Activated CD8-positive, alpha-beta memory T cell treated with anti-CD3 and anti-CD28 coated beads, Interleukin-2, amount 10 ng/mL, durations not matched to agents 7 days and 5 days (primary cell): ENCODE results near the gene HSD11B1L. TPM values are rescaled to one million over a fixed set of nuclear protein-coding genes. Genes with fewer than 3 reads are reported as not detected.

ENCODE experiments used
- ATAC-seq: fragments of 150-1000 bp; cut with Tn5 transposase; one replicate; pipeline ENCODE4 v1.10.0; 2021; ENCODE audit warnings: moderate library complexity
- CTCF ChIA-PET: fragments of 350-600 bp; sonication (Branson Sonifier 250); formaldehyde crosslinking; loops from one replicate; lab custom pipeline; 2021; ENCODE audit warnings: antibody characterized with exemption; lab: Charles Lee
- DNase-seq: peaks from one replicate; pipeline ENCODE4 v3.0.0-alpha.2; 2020
- H3K27ac Mint-ChIP-seq: one replicate; pipeline ENCODE4 v1.8.0; 2021; ENCODE audit warnings: mild to moderate bottlenecking, mixed read lengths
- H3K27me3 Mint-ChIP-seq: one replicate; pipeline ENCODE4 v1.8.0; 2021; ENCODE audit warnings: mixed read lengths
- H3K36me3 Mint-ChIP-seq: one replicate; pipeline ENCODE4 v1.8.0; 2021; ENCODE audit warnings: mild to moderate bottlenecking, mixed read lengths
- H3K4me1 Mint-ChIP-seq: one replicate; pipeline ENCODE4 v1.8.0; 2021; ENCODE audit warnings: mixed read lengths
- H3K4me3 Mint-ChIP-seq: one replicate; pipeline ENCODE4 v1.8.0; 2021; ENCODE audit warnings: mild to moderate bottlenecking, moderate library complexity, mixed read lengths
- H3K9me3 Mint-ChIP-seq: one replicate; pipeline ENCODE4 v1.8.0; 2022; ENCODE audit warnings: low read depth, mixed read lengths
- total RNA-seq, 2 experiments: library from RNA; stranded (reverse); gene quantifications; one replicate each; pipeline ENCODE4 v1.2.3, GENCODE V29; 2021

HSD11B1L gene, protein sequence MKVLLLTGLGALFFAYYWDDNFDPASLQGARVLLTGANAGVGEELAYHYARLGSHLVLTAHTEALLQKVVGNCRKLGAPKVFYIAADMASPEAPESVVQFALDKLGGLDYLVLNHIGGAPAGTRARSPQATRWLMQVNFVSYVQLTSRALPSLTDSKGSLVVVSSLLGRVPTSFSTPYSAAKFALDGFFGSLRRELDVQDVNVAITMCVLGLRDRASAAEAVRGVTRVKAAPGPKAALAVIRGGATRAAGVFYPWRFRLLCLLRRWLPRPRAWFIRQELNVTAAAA
- total RNA-seq: 1 to 10 TPM; 1.0 to 2.4 TPM

- Mint-ChIP-seq H3K4me1 (peaks cover 19% of the 10 kb centered on the region), H3K4me3 (peak within 1 kb of the TSS; percentile 95), H3K9me3 (no peaks in the 10 kb centered on the region), H3K27me3 (no peaks in the 10 kb centered on the region), H3K36me3 (peaks cover 1% of the 10 kb centered on the region), H3K27ac (peak within 1 kb of the TSS; percentile 95)
- DNase-seq (peak; percentile 99), ATAC-seq (peak; percentile 97)
- CTCF ChIA-PET: interaction anchor here (1.4 to 1.6 kb wide), 2 partner anchors 10 to 41 kb away, joined by 3 to 4 read pairs; no protein-coding TSS in a partner anchor
Measured at GRCh38 chr19:5680437-5681368, at the start of gene HSD11B1L, which contains the start of gene MICOS13. TSS of gene HSD11B1L (plus strand) at chr19:5681027. CDS start at chr19:5684833, 3,806 bp downstream. TSS of gene MICOS13 (minus strand) at chr19:5680516. CDS start at chr19:5680486, 30 bp downstream.

DNA sequence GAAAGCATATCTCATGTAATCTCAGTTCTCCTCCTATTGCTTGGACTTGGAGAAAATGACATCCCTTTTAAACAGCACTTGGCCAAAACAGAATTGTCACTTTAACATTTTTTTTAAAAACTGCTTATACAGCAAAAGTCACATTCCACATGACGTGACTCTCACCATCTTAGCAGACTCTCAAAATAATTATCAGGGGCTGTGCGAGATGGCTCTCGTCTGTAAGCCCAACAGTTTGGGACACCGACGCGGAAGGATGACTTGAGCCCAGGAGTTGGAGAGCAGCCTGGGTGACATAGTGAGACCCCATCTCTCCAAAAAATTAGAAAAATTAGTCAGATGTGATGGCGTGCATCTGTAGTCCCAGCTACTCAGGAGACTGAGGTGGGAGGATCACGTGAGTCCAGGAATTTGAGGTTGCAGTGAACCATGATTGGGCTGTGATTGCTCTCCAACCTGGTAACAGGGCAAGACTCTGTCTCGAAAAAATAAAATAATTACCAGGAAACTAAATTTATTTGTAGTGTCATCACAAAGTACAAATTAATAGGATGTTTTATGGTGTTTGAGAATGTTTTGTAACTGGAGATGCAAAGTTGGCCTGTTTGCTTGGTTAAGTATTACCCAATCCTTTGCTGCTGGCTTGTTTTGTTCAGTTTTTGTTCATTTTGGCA lies 49.1 kb upstream of the HSD11B1L start:
- no peak for ATAC-seq
- Mint-ChIP-seq H3K36me3 (peaks cover 42% of the 10 kb centered on the region), H3K4me1 (peaks cover 65% of the 10 kb centered on the region), H3K9me3 (no peaks in the 10 kb centered on the region), H3K27ac (no peak overlapping the region), H3K4me3 (no peak overlapping the region), H3K27me3 (no peaks in the 10 kb centered on the region)
- DNase-seq: no peak
- CTCF ChIA-PET: no interaction called here

GRCh38 chr19:5632241-5632612 lies 48.6 kb upstream of the HSD11B1L start:
- Mint-ChIP-seq H3K9me3 (no peaks in the 10 kb centered on the region), H3K4me3 (no peak overlapping the region), H3K36me3 (peaks cover 39% of the 10 kb centered on the region), H3K4me1 (peaks cover 61% of the 10 kb centered on the region), H3K27ac (no peak overlapping the region), H3K27me3 (no peaks in the 10 kb centered on the region)
- CTCF ChIA-PET: no interaction called here
- DNase-seq: no peak
- ATAC-seq: no peak

DNA sequence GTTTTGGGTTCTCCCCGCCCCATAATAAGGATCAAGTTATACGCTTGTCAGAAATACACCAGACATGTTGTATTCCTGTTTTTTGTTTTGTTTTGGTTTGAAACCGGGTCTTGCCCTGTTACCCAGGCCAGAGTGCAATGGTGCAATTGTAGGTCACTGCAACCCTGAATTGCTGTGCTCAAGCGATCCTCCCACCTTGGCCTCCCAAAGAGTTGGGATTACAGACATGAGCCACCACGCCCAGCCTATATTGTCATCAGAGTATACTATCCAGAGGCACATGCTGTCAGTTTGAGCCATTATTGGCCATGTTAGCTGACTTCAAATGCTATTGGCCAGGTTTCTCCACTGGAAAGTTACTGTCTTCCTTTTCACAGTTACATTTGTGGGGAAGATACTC lies 48.2 kb upstream of the HSD11B1L start:
- ATAC-seq: no peak
- H3K27me3 Mint-ChIP-seq: no peaks in the 10 kb centered on the region
- H3K36me3 Mint-ChIP-seq: peaks cover 39% of the 10 kb centered on the region
- H3K4me1 Mint-ChIP-seq: peaks cover 59% of the 10 kb centered on the region
- no peak for DNase-seq
- H3K4me3 Mint-ChIP-seq: no peak overlapping the region
- CTCF ChIA-PET: no interaction called here
- H3K27ac Mint-ChIP-seq: no peak overlapping the region
- no peaks in the 10 kb centered on the region for H3K9me3 Mint-ChIP-seq

DNA sequence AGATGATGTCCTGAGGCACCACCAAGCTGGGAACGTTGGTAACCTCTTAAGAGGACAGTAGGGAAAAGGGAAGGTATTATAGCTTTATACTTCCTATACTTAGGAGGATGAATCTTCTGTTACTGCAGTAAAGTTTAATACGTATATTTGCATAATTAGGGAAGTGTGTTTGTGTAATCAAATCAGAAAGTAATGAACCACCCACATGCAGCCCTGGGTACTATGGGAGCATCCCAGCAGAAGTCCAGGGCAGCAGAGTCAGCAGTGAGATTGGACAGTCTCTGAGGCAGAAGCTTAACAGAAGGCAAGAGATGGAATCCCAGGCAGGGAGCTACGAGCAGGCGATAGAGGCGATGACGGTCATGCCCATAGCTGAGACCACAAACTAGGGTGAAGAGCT lies 45.4 kb upstream of the HSD11B1L start:
- no peaks in the 10 kb centered on the region for H3K9me3 Mint-ChIP-seq
- CTCF ChIA-PET: interaction anchor here (0.9 to 1.1 kb wide), 2 partner anchors 13 to 56 kb away, joined by 3 read pairs; partner anchors contain the start of genes SAFB and SAFB2
- peak overlapping the region; percentile 12 for H3K27ac Mint-ChIP-seq
- no peak for DNase-seq
- ATAC-seq: no peak
- peaks cover 41% of the 10 kb centered on the region for H3K4me1 Mint-ChIP-seq
- no peak overlapping the region for H3K4me3 Mint-ChIP-seq
- H3K36me3 Mint-ChIP-seq: peaks cover 29% of the 10 kb centered on the region
- H3K27me3 Mint-ChIP-seq: no peaks in the 10 kb centered on the region

DNA sequence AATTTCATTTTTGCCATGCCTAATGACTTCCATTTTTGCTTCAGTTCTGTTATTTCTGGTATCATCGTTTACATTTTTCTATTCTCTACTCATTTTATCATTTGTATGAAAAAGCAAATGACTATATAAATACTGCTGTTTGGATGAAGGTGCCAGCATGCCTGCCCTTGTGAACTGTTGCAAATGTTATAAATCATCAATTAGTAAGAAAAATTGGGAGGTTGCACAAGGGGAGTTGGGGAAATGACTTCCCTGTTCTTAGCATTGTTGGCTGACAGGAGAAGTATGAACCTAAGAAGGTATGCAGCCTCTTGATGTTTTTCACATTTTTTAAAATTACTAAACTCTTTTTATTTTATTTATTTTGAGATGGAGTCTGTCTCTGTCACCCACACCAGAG lies 42.9 kb upstream of the HSD11B1L start:
- H3K4me3 Mint-ChIP-seq: no peak overlapping the region
- DNase-seq (no peak), ATAC-seq (no peak)
- peaks cover 32% of the 10 kb centered on the region for H3K36me3 Mint-ChIP-seq
- H3K4me1 Mint-ChIP-seq: peaks cover 30% of the 10 kb centered on the region
- H3K27ac Mint-ChIP-seq: no peak overlapping the region
- H3K9me3 Mint-ChIP-seq: no peaks in the 10 kb centered on the region
- H3K27me3 Mint-ChIP-seq: no peaks in the 10 kb centered on the region
- CTCF ChIA-PET: no interaction called here

- Mint-ChIP-seq H3K27ac (peak overlapping the region; percentile 3), H3K4me1 (peaks cover 16% of the 10 kb centered on the region)
Measured at GRCh38 chr19:5641171-5641570, 39.7 kb upstream of the HSD11B1L start.

GRCh38 chr19:5642204-5642603 lies 38.6 kb upstream of the HSD11B1L start:
- no peaks in the 10 kb centered on the region for H3K27me3 Mint-ChIP-seq
- CTCF ChIA-PET: no interaction called here
- peaks cover 61% of the 10 kb centered on the region for H3K36me3 Mint-ChIP-seq
- DNase-seq (no peak), ATAC-seq (no peak)
- H3K4me1 Mint-ChIP-seq: peaks cover 16% of the 10 kb centered on the region
- no peak overlapping the region for H3K4me3 Mint-ChIP-seq
- no peaks in the 10 kb centered on the region for H3K9me3 Mint-ChIP-seq
- H3K27ac Mint-ChIP-seq: no peak overlapping the region

More at GRCh38 chr19:5641171-5641570, 39.7 kb upstream of the HSD11B1L start:
- H3K36me3 Mint-ChIP-seq: peaks cover 51% of the 10 kb centered on the region
- H3K4me3 Mint-ChIP-seq: no peak overlapping the region
- CTCF ChIA-PET: interaction anchor here (0.9 kb wide), 1 partner anchor 35 kb away, joined by 3 read pairs; no protein-coding TSS in a partner anchor
- ATAC-seq (no peak), DNase-seq (no peak)
- H3K27me3 Mint-ChIP-seq: no peaks in the 10 kb centered on the region
- no peaks in the 10 kb centered on the region for H3K9me3 Mint-ChIP-seq

DNA sequence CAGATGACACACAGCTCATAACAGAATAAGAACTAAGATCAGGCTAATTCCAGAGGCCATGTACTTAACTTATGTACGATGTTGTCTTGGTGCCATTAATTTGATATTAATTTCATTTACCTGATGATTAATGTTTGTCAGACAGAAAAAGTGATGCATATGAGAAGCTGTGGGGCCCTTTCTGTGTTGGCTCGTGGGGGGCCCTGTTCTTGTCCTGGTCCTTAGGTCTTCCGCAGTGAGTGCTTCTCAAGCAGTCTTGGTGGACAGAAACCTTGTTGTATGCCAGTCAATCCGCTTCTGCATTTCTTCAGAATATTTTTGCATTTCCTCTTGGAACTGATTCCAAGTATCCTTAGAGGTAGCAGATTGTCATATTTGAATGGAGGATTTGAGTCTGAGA lies 37.8 kb upstream of the HSD11B1L start:
- CTCF ChIA-PET: no interaction called here
- peaks cover 56% of the 10 kb centered on the region for H3K36me3 Mint-ChIP-seq
- H3K9me3 Mint-ChIP-seq: no peaks in the 10 kb centered on the region
- H3K4me3 Mint-ChIP-seq: no peak overlapping the region
- no peak for ATAC-seq
- H3K27ac Mint-ChIP-seq: no peak overlapping the region
- no peaks in the 10 kb centered on the region for H3K27me3 Mint-ChIP-seq
- no peak for DNase-seq
- H3K4me1 Mint-ChIP-seq: peaks cover 12% of the 10 kb centered on the region

DNA sequence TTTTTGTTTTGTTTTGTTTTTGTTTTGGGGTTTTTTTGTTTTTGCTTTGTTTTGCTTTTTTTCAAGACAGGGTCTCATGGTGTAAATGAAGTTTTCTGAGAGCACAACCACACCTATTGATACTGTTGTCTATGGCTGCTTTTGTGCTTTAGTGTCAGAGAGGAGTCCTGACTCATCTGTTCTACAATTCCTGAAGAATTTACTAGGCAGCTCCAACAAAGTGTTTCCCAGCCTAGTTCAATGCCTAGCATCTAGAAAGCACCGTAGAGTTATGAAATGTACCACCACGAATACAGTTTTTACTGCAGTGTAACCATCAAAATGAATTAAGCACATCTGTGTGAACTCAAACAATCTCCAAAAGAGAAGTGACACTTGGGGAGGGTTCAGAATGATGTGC lies 36.8 kb upstream of the HSD11B1L start:
- CTCF ChIA-PET: no interaction called here
- DNase-seq (no peak), ATAC-seq (no peak)
- Mint-ChIP-seq H3K27me3 (no peaks in the 10 kb centered on the region), H3K4me1 (peaks cover 12% of the 10 kb centered on the region), H3K36me3 (peaks cover 59% of the 10 kb centered on the region), H3K27ac (no peak overlapping the region), H3K9me3 (no peaks in the 10 kb centered on the region), H3K4me3 (no peak overlapping the region)

DNA sequence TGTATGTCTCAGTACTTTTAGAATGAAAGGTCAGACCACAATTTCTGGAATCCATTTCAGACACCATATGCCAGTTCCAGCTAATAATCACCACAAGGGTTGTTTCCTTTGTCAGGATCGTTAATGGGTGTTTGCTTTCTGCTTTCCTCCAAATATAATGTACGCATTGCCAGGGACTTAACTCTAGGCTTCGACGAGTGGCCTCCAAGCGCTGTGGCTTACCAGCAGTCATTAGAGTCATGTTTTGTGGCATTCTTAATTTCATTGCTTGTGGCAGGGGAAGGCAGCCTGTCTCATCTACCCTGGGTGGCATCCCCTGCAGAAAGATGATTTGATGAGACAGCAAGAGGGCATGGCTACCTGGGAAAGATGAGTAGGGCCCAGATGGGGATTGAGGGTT lies 35.4 kb upstream of the HSD11B1L start:
- H3K27ac Mint-ChIP-seq: no peak overlapping the region
- H3K36me3 Mint-ChIP-seq: peaks cover 65% of the 10 kb centered on the region
- no peaks in the 10 kb centered on the region for H3K27me3 Mint-ChIP-seq
- no peaks in the 10 kb centered on the region for H3K9me3 Mint-ChIP-seq
- peaks cover 9% of the 10 kb centered on the region for H3K4me1 Mint-ChIP-seq
- H3K4me3 Mint-ChIP-seq: no peak overlapping the region
- CTCF ChIA-PET: no interaction called here
- ATAC-seq (no peak), DNase-seq (no peak)

GRCh38 chr19:5646703-5647102 lies 34.1 kb upstream of the HSD11B1L start:
- H3K27me3 Mint-ChIP-seq: no peaks in the 10 kb centered on the region
- H3K4me1 Mint-ChIP-seq: peaks cover 4% of the 10 kb centered on the region
- CTCF ChIA-PET: no interaction called here
- H3K36me3 Mint-ChIP-seq: peaks cover 68% of the 10 kb centered on the region
- ATAC-seq (no peak), DNase-seq (no peak)
- H3K27ac Mint-ChIP-seq: no peak overlapping the region
- no peak overlapping the region for H3K4me3 Mint-ChIP-seq
- no peaks in the 10 kb centered on the region for H3K9me3 Mint-ChIP-seq

DNA sequence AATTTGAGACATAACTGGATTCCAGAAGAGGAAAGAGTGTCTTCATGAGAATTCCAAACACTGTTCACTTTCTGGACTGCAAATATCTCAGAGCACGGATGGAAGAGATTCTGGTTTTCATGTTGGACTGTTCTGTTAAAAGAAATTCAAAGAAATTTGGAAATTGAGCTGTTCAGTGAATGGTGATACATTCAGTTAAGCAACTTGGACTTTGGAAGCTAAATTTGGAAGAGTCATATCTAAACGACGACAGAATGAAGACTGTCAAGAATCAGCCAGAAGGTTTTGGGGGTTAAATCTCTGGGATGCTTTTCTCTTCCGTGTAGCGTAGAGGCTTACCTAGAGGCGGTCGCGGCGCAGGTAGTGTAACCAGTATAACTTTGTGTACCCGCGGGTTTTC lies 32.4 kb upstream of the HSD11B1L start:
- Mint-ChIP-seq H3K4me1 (no peaks in the 10 kb centered on the region), H3K36me3 (peaks cover 68% of the 10 kb centered on the region), H3K9me3 (no peaks in the 10 kb centered on the region), H3K27me3 (no peaks in the 10 kb centered on the region), H3K4me3 (no peak overlapping the region), H3K27ac (no peak overlapping the region)
- CTCF ChIA-PET: no interaction called here
- ATAC-seq (no peak), DNase-seq (no peak)
